Measurements from ENCODE around the gene KRAS. TPM values are rescaled to one million over a fixed set of nuclear protein-coding genes. Genes with fewer than 3 reads are reported as not detected.

KRAS gene
- total RNA-seq, 2 donors from 2014 or later = 5.9 to 8.3 TPM

- no peak for TF ChIP-seq CTCF (IDR thresholded peaks at IDR 0.05)
- TF ChIP-seq POLR2A (IDR thresholded peaks at IDR 0.05) = no peak
- Histone ChIP-seq H3K27me3 (no peaks in the 10 kb centered on the region), H3K9me3 (no peaks in the 10 kb centered on the region), H3K4me3 (no peak overlapping the region), H3K4me1 (peaks cover 3% of the 10 kb centered on the region), H3K36me3 (replicated peaks in 1 of 2; ENCODE audit: insufficient read depth in 1 of 2, low read depth in 2 of 2) (no peaks in the 10 kb centered on the region), H3K27ac (no peak overlapping the region)
- intact Hi-C loops (cut with DNase I) = no loop called here
- ATAC-seq (no peak), DNase-seq (no peak)
- 41 to 52% methylated on average over 1 of the region's 1 CpG for WGBS, 2 donors
Measured at GRCh38 chr12:25207846-25208245, 42.9 kb downstream of the KRAS start.

GRCh38 chr12:25207411-25207810, 43.3 kb downstream of the KRAS start:
- TF ChIP-seq POLR2A (IDR thresholded peaks at IDR 0.05) = no peak
- no peak for TF ChIP-seq CTCF (IDR thresholded peaks at IDR 0.05)
- no peak for ATAC-seq
- Histone ChIP-seq H3K36me3 (replicated peaks in 1 of 2; ENCODE audit: insufficient read depth in 1 of 2, low read depth in 2 of 2) (no peaks in the 10 kb centered on the region), H3K4me1 (peaks cover 3% of the 10 kb centered on the region), H3K27ac (no peak overlapping the region), H3K4me3 (no peak overlapping the region), H3K27me3 (no peaks in the 10 kb centered on the region), H3K9me3 (no peaks in the 10 kb centered on the region)
- 96 to 97% methylated on average over 6 of the region's 6 CpGs for WGBS, 2 donors
- intact Hi-C loops (cut with DNase I) = no loop called here
- DNase-seq = no peak

GRCh38 chr12:25202137-25202536, 48.6 kb downstream of the KRAS start:
- Histone ChIP-seq H3K9me3 (no peaks in the 10 kb centered on the region), H3K27ac (no peak overlapping the region), H3K4me1 (peaks cover 3% of the 10 kb centered on the region), H3K36me3 (replicated peaks in 1 of 2; ENCODE audit: insufficient read depth in 1 of 2, low read depth in 2 of 2) (no peaks in the 10 kb centered on the region), H3K27me3 (no peaks in the 10 kb centered on the region), H3K4me3 (no peak overlapping the region)
- ATAC-seq = no peak
- 83 to 95% methylated on average over 2 of the region's 2 CpGs for WGBS, 2 donors
- TF ChIP-seq POLR2A (IDR thresholded peaks at IDR 0.05) (no peak), CTCF (IDR thresholded peaks at IDR 0.05) (no peak)
- DNase-seq = no peak
- intact Hi-C loops (cut with DNase I) = no loop called here

GRCh38 chr12:25200703-25201102, 50.0 kb downstream of the KRAS start:
- no peak overlapping the region for H3K27ac ChIP-seq
- no peak for ATAC-seq
- WGBS, 2 donors = 93 to 95% methylated on average over 1 of the region's 1 CpG
- H3K27me3 ChIP-seq = no peaks in the 10 kb centered on the region
- no peaks in the 10 kb centered on the region for H3K36me3 ChIP-seq (replicated peaks in 1 of 2; ENCODE audit: insufficient read depth in 1 of 2, low read depth in 2 of 2)
- no peaks in the 10 kb centered on the region for H3K9me3 ChIP-seq
- intact Hi-C loops (cut with DNase I) = no loop called here
- DNase-seq = no peak
- peaks cover 14% of the 10 kb centered on the region for H3K4me1 ChIP-seq
- no peak overlapping the region for H3K4me3 ChIP-seq
- no peak for TF ChIP-seq POLR2A (IDR thresholded peaks at IDR 0.05)
- no peak for TF ChIP-seq CTCF (IDR thresholded peaks at IDR 0.05)

GRCh38 chr12:25197608-25198007, 53.1 kb downstream of the KRAS start:
- DNase-seq (no peak), ATAC-seq (no peak)
- H3K4me3 ChIP-seq = no peak overlapping the region
- TF ChIP-seq POLR2A (IDR thresholded peaks at IDR 0.05) (no peak), CTCF (IDR thresholded peaks at IDR 0.05) (no peak)
- H3K9me3 ChIP-seq = no peaks in the 10 kb centered on the region
- H3K27ac ChIP-seq = no peak overlapping the region
- H3K4me1 ChIP-seq = peaks cover 11% of the 10 kb centered on the region
- H3K27me3 ChIP-seq = no peaks in the 10 kb centered on the region
- H3K36me3 ChIP-seq (replicated peaks in 1 of 2; ENCODE audit: insufficient read depth in 1 of 2, low read depth in 2 of 2) = no peaks in the 10 kb centered on the region
- 61 to 75% methylated on average over 2 of the region's 2 CpGs for WGBS, 2 donors
- intact Hi-C loops (cut with DNase I) = no loop called here

Measured in body of pancreas (tissue), 4 donors.